GM18867 (cell line): ENCODE measurements around the gene AR.
"Not testable (repeated sequence)": the region's sequence is repeated elsewhere in the genome, so short reads cannot be mapped to it uniquely, and the experiment has no call there.

ENCODE experiments used
- ATAC-seq: cut with Tn5 transposase; IDR thresholded peaks from one replicate; pipeline ENCODE4 v1.9.1; 2021; ENCODE audit warnings: mild to moderate bottlenecking, moderate library complexity; ENCODE audit not compliant: unreplicated experiment

The AR gene

DNA sequence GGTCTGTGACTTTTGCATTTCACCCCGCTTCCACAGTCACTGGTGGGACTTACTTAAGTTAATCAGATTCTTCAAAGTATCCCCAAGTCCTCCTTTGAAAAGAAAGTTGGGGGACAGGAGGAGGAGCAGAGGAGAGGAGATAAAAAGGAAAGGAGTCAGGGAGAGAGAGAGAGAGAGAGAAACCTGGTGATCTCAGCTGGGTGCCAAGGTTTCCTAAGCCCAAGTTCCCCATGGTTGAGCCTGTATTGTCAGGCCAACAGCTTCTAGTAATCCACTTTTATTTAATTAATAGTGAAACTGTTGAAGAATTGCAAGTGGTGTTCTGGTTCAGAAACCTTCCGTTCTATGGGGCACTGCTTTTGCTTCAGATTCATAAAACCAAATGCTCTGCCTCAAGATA is 91.6 kb downstream of the AR start:
- no peak for ATAC-seq

DNA sequence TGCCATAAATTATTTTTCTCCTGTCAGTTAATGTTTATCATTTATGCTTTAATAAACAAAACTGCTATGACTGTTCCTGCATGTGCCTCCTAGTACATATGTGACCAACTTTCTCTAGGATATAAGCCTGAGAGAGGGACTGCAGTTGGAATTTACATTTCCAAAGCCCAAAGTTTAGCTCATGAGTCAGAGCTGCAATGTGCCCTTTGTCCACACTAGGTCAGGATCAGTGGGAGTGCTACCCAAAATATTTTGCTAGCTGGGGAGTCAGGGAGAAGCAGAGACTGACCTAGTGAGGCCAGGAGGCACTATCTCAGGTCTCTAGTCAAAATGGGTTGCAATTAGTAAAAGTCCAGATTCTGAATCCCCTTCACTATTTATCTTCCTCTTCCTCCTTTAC is 92.7 kb downstream of the AR start:
- no peak for ATAC-seq

DNA sequence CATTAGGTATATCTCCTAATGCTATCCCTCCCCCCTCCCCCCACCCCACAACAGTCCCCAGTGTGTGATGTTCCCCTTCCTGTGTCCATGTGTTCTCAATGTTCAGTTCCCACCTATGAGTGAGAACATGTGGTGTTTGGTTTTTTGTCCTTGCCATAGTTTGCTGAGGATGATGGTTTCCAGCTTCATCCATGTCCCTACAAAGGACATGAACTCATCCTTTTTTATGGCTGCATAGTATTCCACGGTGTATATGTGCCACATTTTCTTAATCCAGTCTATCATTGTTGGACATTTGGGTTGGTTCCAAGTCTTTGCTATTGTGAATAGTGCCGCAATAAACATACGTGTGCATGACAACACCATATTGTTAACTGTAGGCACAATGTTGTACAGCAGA is 93.5 kb downstream of the AR start:
- ATAC-seq: not testable (repeated sequence)

DNA sequence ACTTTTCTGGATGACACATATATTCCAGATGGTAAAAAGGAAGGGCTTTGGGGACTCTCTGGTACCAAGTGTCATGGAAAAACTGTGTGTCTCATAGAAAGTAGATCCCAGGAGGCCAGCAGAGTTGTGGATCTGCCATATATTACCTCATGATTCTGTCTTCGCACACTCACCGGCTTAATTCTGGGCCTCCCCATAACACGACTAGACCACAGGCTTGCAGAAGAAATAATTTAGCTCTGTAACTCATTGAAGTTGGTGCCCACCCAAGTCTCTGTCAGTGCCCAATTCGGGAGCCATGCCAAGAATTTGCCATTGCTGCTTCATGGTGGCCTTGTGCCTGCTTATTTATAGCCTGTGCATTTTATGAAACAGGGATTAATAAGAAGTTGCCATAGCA is 104.5 kb downstream of the AR start:
- no peak for ATAC-seq

DNA sequence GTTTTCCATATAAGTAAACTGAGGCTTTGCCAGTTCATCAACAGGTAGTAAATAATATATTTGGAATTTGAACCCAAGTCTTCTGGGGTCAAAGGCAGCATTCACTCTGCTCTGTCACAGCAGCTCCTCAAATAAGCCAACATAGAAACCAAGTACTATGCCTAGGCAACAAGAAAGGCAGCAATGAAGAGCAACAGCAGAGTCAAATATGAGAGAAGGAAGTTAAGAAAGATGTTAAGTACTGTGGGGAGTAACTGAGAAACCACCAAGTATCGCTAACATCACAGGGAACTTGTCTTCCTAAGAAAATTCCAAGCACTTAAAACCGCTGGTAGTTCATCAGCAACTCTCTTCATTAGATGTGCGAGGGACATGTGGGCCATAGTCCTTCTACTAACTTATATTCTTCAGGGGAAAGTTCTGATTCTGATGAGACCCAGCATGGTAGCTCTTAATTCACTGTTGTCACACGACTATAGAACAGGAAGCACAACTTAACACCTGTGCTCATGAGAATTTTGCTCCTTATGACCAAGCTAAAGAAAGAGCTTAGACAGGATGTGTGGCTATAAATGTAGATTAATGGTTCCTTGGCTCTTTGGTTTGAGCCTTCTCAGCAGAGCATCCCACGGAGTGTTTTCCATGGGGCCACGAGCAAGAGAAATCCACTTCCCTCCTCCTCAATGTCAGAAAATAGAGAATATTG is 107.8 kb downstream of the AR start:
- ATAC-seq: peak; percentile 92

GRCh38 chrX:67652543-67652942 is 108.7 kb downstream of the AR start:
- no peak for ATAC-seq

DNA sequence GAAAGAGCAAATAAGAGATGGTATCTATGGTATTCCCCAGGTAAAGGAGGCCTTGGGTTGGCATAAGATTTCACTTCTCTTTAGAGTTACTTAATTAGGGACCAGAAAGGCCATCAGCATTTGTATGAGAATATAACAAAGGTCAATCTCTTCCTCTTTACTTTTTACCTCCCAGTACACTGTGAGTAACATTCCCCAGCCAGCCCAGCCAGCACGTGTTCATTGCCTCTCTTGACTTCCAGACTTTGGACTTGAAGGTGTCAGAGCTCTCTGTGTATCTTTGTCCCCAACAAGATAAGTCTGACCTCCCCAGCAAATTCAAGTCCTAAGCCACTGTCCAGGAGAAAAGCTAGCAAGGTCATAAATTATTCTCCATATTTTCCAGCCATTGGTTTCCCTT is 110.5 kb downstream of the AR start:
- ATAC-seq: no peak

GRCh38 chrX:67665583-67665982 is 121.8 kb downstream of the AR start:
- no peak for ATAC-seq

- not testable (repeated sequence) for ATAC-seq
These were observed 126.9 kb downstream of the AR start for GRCh38 chrX:67670717-67671116.

DNA sequence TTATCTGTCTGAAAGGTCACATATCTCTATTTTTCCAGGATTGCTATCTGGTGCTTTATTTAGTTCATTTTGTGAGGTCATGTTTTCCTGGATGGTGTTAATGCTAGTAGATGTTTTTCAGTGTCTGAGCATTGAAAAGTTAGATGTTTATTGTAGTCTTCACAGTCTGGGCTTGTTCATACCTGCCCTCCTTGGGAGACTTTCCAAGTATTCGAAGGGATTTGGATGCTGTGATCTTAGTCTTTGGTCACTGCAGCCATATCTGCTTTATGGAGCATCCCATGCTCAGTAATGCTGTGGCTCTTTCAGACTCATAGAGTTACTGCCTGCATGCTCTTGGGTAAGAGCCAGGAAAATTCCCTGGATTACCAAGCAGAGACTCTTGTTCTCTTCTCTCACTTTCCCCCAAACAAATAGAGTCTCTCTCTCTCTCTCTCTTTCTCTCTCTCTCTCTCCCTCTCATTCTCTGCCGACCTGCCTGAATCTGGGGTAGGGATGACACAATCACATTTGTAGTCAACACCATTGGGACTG is 130.0 kb downstream of the AR start:
- no peak for ATAC-seq

DNA sequence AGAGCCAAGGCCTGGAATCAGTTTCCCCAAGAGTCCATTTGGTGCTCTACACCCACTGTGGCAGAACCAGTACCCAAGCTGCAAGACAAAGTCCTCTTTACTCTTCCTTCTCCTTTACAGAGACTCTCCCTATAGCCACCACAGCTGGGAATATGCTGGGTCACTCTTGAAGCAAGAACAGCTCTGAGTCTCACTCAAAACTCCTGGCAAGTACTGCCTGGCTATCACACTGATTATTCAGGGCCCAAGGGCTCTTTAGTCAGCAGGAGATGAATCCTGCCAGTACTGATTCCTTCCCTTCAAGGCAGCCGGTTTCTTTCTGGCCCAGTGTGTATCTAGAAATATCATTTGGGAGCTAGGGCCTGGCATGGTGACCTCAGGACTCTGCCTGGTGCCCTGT is 130.9 kb downstream of the AR start:
- no peak for ATAC-seq

DNA sequence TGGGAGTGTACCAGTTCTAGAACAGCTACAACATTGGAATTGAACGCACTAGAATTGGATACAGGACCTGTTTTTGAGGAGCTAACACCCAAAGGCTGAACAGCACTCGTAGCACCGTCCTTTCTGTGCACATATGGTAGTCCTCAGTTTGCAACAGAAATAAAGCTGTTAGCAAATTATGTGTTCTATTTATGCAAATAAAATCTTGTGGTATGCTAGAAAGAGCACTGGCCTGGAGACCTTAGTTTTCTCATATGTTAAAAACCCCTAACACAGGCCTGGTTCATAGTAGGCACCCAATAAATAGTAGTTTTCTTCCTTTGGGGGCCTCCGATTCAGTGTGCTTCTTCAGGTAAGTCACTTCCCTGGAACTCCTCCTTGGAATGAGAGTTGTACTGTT is 140.3 kb downstream of the AR start:
- ATAC-seq: peak; percentile 79

DNA sequence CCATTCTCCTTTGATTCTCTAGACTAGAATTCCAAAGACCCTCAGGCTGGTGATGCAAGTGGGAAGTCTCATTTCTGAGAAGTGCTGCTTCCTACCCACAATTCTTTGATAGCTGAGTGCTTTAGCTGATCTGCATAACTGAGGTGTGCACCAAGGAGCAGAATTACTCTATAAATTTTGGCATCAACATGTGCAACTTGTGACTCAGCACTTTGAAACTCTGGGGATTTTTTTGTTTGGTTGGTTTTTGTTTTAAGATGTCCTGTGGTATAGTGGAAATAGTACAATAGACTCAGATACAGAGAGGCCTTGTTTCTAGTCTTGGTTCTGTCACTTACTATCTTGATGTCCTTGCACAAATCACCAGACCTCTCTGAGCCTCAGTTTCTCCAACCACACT is 148.4 kb downstream of the AR start:
- peak; percentile 46 for ATAC-seq

GRCh38 chrX:67693928-67694327 is 150.1 kb downstream of the AR start:
- ATAC-seq: peak; percentile 52

GRCh38 chrX:67697452-67697851 is 153.6 kb downstream of the AR start:
- peak; percentile 56 for ATAC-seq

- ATAC-seq: no peak
These were observed 156.8 kb downstream of the AR start for GRCh38 chrX:67700602-67701001.

- ATAC-seq: no peak
These were observed 170.2 kb downstream of the AR start for GRCh38 chrX:67714004-67714403.

- ATAC-seq: no peak
These were observed 173.8 kb downstream of the AR start for GRCh38 chrX:67717571-67717970.

- no peak for ATAC-seq
These were observed 175.1 kb downstream of the AR start for GRCh38 chrX:67718926-67719325.

GRCh38 chrX:67720344-67720743 is 176.5 kb downstream of the AR start:
- no peak for ATAC-seq

DNA sequence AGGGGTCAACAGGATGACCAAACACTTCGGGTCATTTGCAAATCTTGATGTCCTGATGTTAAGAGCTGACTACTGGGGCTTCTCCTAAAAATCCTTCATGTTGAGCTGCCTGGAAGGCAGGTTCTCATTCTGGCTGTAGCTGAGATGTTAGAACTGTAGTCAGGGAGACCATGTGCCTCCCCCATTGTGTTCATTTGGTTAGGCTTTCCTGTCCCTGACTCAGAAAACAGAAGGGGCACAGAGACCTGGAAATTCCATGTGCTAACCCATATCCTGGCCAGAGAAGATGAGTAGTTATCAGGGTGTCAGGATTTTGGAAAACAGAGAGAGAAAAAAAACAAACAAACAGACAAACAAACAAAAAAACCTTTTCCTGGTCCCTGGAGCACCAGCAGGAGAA is 177.5 kb downstream of the AR start:
- ATAC-seq: no peak

DNA sequence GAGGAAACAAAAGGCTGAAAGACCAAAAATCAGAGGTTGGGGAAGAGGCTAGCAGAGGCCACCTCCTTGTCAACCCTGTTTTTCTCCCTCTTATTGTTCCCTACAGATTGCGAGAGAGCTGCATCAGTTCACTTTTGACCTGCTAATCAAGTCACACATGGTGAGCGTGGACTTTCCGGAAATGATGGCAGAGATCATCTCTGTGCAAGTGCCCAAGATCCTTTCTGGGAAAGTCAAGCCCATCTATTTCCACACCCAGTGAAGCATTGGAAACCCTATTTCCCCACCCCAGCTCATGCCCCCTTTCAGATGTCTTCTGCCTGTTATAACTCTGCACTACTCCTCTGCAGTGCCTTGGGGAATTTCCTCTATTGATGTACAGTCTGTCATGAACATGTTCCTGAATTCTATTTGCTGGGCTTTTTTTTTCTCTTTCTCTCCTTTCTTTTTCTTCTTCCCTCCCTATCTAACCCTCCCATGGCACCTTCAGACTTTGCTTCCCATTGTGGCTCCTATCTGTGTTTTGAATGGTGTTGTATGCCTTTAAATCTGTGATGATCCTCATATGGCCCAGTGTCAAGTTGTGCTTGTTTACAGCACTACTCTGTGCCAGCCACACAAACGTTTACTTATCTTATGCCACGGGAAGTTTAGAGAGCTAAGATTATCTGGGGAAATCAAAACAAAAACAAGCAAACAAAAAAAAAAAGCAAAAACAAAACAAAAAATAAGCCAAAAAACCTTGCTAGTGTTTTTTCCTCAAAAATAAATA is 179.9 kb downstream of the AR start:
- no peak for ATAC-seq
